Measurements from ENCODE around the gene CD164. TPM values are rescaled to one million over a fixed set of nuclear protein-coding genes. Genes with fewer than 3 reads are reported as not detected.

Gene CD164
- total and polyA plus RNA-seq, 8 donors: 266 to 314 (median 283) TPM

DNA sequence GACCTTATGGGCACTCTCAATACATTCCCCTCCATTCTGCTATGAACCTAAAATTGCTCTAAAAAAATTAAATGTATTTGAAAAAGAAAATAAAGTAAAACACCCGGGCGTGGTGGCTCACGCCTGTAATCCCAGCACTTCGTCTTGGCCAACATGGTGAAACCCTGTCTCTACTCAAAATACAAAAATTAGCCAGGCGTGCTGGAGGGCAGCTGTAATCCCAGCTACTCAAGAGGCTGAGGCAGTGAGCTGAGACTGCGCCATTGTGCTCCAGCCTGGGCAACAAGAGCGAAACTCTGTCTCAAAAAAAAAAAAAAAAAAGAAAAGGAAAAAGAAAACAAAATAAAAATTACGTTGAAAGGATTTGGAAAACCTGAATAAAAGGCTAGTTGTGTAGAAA, 60.5 kb downstream of the CD164 start:
- peaks cover 0 to 40% of the 10 kb centered on the region in 2 donors for H3K4me1 ChIP-seq
- H3K9me3 ChIP-seq: no peaks in the 10 kb centered on the region
- no peak overlapping the region for H3K4me3 ChIP-seq
- ATAC-seq (no peak), DNase-seq (no peak)
- H3K36me3 ChIP-seq: no peaks in the 10 kb centered on the region
- intact Hi-C loops (cut with DNase I): no loop called here
- TF ChIP-seq, protein P1, sequence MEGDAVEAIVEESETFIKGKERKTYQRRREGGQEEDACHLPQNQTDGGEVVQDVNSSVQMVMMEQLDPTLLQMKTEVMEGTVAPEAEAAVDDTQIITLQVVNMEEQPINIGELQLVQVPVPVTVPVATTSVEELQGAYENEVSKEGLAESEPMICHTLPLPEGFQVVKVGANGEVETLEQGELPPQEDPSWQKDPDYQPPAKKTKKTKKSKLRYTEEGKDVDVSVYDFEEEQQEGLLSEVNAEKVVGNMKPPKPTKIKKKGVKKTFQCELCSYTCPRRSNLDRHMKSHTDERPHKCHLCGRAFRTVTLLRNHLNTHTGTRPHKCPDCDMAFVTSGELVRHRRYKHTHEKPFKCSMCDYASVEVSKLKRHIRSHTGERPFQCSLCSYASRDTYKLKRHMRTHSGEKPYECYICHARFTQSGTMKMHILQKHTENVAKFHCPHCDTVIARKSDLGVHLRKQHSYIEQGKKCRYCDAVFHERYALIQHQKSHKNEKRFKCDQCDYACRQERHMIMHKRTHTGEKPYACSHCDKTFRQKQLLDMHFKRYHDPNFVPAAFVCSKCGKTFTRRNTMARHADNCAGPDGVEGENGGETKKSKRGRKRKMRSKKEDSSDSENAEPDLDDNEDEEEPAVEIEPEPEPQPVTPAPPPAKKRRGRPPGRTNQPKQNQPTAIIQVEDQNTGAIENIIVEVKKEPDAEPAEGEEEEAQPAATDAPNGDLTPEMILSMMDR (IDR thresholded peaks at IDR 0.05): no peak
- peak overlapping the region in 1 of 2 donors; percentile 66 for H3K27ac ChIP-seq
- H3K27me3 ChIP-seq: no peaks in the 10 kb centered on the region

DNA sequence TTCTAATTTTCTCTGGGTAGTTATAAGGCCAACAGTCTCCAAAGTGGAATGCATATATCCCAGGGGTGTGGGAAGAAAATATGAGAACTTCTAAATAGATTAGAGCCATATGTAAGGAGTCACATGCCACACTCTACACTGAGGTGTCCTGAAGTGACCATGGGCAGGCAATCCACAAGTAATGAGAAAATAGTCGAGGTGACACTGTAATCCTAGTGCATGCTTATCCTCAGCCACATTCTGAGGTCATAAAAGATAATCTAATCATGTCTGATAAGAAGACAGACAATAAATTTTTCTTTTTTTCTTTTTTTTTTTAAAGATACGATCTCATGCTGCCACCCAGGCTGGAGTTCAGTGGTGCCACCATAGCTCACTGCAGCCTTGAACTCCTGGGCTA, 62.2 kb downstream of the CD164 start:
- DNase-seq: no peak
- intact Hi-C loops (cut with DNase I): no loop called here
- ATAC-seq: no peak
- TF ChIP-seq, protein P1 (IDR thresholded peaks at IDR 0.05): no peak
- no peaks in the 10 kb centered on the region for H3K36me3 ChIP-seq
- H3K27ac ChIP-seq: no peak overlapping the region
- no peak overlapping the region for H3K4me3 ChIP-seq
- no peaks in the 10 kb centered on the region for H3K9me3 ChIP-seq
- no peaks in the 10 kb centered on the region for H3K27me3 ChIP-seq
- H3K4me1 ChIP-seq: peaks cover 0 to 28% of the 10 kb centered on the region in 2 donors

DNA sequence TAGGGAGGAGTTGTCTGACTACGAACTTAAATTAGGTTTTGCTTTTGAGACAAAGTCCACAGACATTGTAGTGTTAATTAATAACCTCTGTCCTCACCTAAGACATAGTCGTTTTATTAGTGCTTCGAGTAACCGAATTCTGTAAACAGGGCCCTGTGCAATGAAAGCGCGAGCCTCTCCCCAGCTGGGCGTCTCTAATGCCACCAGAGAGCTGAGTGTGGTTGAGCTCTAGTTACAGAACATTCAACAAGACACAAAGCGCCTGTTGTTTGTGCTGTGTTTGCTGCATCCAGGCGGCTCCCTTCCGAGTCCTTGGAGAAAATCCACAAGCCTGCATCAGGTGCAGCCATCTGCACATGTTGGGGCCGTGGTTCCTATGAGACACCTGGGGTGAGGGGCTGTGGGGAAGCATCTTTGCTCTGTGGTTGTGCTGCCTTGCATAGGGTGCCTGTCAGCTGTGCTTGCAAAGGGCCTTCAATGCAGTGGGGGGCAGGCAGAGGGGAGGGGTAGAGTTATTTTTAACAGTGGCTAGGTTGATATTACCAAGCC, 63.9 kb downstream of the CD164 start:
- TF ChIP-seq, protein P1 (IDR thresholded peaks at IDR 0.05): no peak
- no peak for ATAC-seq
- no peak for DNase-seq
- no peaks in the 10 kb centered on the region for H3K27me3 ChIP-seq
- intact Hi-C loops (cut with DNase I): no loop called here
- H3K27ac ChIP-seq: no peak overlapping the region
- no peak overlapping the region for H3K4me3 ChIP-seq
- no peaks in the 10 kb centered on the region for H3K9me3 ChIP-seq
- H3K36me3 ChIP-seq: no peaks in the 10 kb centered on the region
- peaks cover 0 to 12% of the 10 kb centered on the region in 2 donors for H3K4me1 ChIP-seq

DNA sequence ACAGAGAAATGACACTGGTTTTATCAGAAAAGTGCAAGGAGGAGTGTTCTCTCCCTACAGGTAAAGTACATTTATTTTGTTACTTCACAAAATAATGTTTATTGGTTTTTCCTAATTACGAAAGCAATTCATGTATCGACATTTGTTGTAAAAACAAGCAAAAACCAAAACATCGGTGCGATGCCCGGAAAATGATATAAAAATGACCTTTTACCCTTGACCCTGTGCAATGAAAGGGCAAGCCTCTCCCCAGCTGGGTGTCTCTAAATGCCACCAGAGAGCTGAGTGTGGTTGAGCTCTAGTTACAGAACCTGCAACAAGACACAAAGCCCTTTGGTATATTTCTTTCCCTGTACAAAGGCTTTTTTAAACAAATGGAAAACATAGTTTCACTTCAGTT, 65.4 kb downstream of the CD164 start:
- DNase-seq: no peak
- Histone ChIP-seq H3K4me3 (no peak overlapping the region), H3K9me3 (no peaks in the 10 kb centered on the region), H3K27ac (no peak overlapping the region), H3K36me3 (no peaks in the 10 kb centered on the region), H3K27me3 (no peaks in the 10 kb centered on the region), H3K4me1 (no peaks in the 10 kb centered on the region)
- TF ChIP-seq, protein P1 (IDR thresholded peaks at IDR 0.05): no peak
- ATAC-seq: no peak
- intact Hi-C loops (cut with DNase I): no loop called here

Other genes with a start within 250 kb of the CD164 start
- gene PPIL6, start 58.2 kb upstream of the CD164 start, total RNA-seq: 1 to 10 TPM; 4.5 to 8.4 TPM
- 10 to 100 TPM in 4 of 6 donors, 1 to 10 TPM in 2; 7.5 to 15.1 (median 12.0) TPM for gene PPIL6, start 58.2 kb upstream of the CD164 start, polyA plus RNA-seq (ENCODE audit: insufficient read length in 6 of 6)
- 10 to 100 TPM; 12.8 TPM for gene SMPD2, start 58.3 kb upstream of the CD164 start, total RNA-seq
- 10 to 100 TPM in 5 of 6 donors, 1 to 10 TPM in 1; 9.6 to 13.6 (median 12.3) TPM for gene SMPD2, start 58.3 kb upstream of the CD164 start, polyA plus RNA-seq (ENCODE audit: insufficient read length in 6 of 6)
- gene MICAL1, start 73.3 kb upstream of the CD164 start, total RNA-seq: 10 to 100 TPM; 60.7 to 70.9 TPM
- 10 to 100 TPM; 55.7 to 67.5 (median 59.6) TPM for gene MICAL1, start 73.3 kb upstream of the CD164 start, polyA plus RNA-seq (ENCODE audit: insufficient read length in 6 of 6)
- gene ZBTB24, start 100.8 kb upstream of the CD164 start, total RNA-seq: 1 to 10 TPM; 7.3 to 7.7 TPM
- gene ZBTB24, start 100.8 kb upstream of the CD164 start, polyA plus RNA-seq (ENCODE audit: insufficient read length in 6 of 6): 10 to 100 TPM; 12.3 to 14.5 (median 13.9) TPM